Astrocyte of the spinal cord (primary cell): ENCODE measurements around the gene MORF4L1.

Source experiments
- DNase-seq: peaks from one replicate; pipeline ENCODE4 v3.0.0; 2011; ENCODE audit warnings: low read depth, low spot score
- H3K4me3 ChIP-seq: 2 replicates; pipeline ENCODE4 v1.5.1; 2011; ENCODE audit warnings: low read depth, mild to moderate bottlenecking, low read length, moderate library complexity
- CTCF ChIP-seq: IDR thresholded peaks from 2 replicates; pipeline ENCODE4 v1.5.1; 2012; ENCODE audit warnings: low read depth, mild to moderate bottlenecking, low read length, inconsistent platforms
- in situ Hi-C: cut with HindIII; loops from 2 replicates; pipeline ENCODE4 v1.10.0; 2017; ENCODE audit warnings: low sequenced_read_pairs

Gene MORF4L1

DNA sequence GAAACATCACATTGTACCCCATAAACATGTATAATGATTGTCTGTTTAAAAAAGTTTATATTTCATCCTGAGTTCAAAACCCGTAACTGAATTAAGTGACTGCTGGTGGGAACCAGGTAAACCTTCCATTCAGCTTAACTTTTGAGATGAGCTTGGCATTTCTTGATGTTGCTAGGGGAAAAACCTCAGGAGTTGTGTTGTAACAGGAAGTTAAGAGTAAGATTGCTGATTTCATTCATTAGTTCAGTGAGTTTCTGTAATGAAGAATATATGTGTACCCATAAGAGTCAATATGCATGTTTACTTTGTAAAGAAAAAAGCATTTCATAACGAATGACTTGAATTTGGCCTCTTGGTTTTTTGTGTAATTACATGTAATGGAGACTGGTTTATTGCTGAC, 39.6 kb downstream of the MORF4L1 start:
- no peak for TF ChIP-seq CTCF
- DNase-seq: no peak
- in situ Hi-C loops: no loop called here

DNA sequence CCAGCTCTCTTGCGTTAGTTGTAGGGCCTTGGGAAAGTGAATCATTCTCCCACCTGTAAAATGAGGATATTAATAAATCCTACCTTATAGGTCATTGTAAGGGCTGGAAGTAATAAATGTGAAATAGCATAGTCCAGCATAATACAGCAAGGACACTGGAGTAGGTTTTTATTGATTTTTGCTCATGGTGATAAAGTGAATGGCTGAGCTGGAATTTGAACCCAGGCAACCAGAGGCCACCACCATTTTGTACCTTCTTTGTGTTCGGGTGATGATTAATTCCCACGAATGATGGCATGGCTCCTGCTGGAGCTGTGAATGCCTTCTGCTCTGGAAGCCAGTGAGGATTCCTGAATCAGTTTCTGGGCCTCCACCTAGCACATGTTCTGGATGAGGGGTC, 40.3 kb downstream of the MORF4L1 start:
- DNase-seq: no peak
- no peak for TF ChIP-seq CTCF
- no peak overlapping the region for H3K4me3 ChIP-seq
- in situ Hi-C loops: no loop called here

More for the DNA sequence above, 39.6 kb downstream of the MORF4L1 start:
- no peak overlapping the region for H3K4me3 ChIP-seq

GRCh38 chr15:78914027-78914764, 41.5 kb downstream of the MORF4L1 start:
- DNase-seq: no peak
- peak; percentile 40 for TF ChIP-seq CTCF
- no peak overlapping the region for H3K4me3 ChIP-seq
- in situ Hi-C loops: no loop called here

DNA sequence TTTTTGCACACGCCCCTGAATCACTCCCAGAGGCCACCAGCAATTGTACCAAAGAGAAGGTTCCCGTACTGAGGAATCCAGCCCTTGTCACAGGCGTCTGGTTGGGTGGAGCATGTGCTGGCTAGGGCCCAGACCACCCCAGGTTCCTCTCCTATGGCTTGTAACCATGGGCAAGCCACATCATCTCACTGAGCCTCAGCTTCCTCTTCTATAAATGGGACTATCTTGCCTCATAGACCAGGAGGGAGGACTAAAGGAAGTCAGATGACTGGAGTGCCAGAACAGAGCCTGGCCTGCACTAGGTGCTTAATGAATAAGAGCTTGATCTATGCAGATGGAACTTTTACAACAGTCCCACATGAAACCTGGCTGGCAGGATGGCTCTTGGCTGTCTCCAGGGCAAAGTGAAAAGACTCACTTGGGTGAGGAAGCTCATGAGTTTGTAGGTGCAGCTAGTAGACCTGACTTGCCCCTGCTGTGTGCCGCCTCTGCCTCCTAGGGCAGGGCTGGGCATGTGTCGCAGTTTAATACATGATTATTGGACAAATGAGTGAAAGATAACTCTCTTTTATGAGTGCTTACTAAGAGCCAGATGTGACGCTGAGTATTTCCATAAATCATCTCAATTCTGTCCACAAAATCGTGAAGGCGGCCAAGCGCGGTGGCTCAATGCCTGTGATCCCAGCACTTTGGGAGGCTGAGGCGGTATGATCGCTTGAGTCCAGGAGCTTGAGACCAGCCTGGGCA, 42.8 kb downstream of the MORF4L1 start:
- H3K4me3 ChIP-seq: no peak overlapping the region
- in situ Hi-C loops: no loop called here
- TF ChIP-seq CTCF: no peak
- DNase-seq: peak; percentile 32

- in situ Hi-C loops: no loop called here
- no peak for DNase-seq
- no peak overlapping the region for H3K4me3 ChIP-seq
- no peak for TF ChIP-seq CTCF
Measured at GRCh38 chr15:78916088-78916487, 43.4 kb downstream of the MORF4L1 start.

DNA sequence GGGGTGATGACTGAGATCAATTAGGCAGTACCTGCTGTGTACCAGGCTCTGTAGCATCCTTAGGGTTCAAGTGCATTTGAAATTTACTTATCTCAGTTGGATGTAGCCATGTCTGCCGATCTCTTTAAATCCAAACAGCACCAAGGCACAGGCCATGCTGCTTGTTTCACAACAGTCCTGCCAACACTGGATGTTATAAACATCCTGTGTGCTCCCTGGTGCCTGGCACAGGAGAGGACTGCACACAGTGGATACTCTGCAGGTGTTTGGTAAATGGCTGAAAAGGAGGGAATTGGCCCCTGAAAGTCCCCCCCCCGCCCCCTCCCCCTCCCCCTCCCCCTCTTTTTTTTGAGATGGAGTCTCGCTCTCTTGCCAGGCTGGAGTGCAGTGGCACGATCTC, 45.2 kb downstream of the MORF4L1 start:
- DNase-seq: no peak
- TF ChIP-seq CTCF: no peak
- in situ Hi-C loops: no loop called here

More for the DNA sequence above, 45.2 kb downstream of the MORF4L1 start:
- H3K4me3 ChIP-seq: no peak overlapping the region
